Esophagus squamous epithelium (tissue), 4 donors: Measurements from ENCODE around the gene HIBADH.

Source experiments
- CTCF ChIP-seq, 6 experiments: fragments of 450-650 bp in 4 of 6; fragments of 200-600 bp in 2 of 6; sonication (generic) in 2 of 6; IDR thresholded peaks; one replicate each; pipeline ENCODE4 v1.5.1; 2016 to 2019; ENCODE audit warnings: antibody characterized with exemption in 6 of 6, mild to moderate bottlenecking in 4 of 6, moderate library complexity in 4 of 6
- POLR2A ChIP-seq, 4 donors: fragments of 450-650 bp; IDR thresholded peaks; one replicate each; pipeline ENCODE4 v1.6.1; 2017; ENCODE audit warnings: antibody characterized with exemption in 4 of 4, mild to moderate bottlenecking in 4 of 4, moderate library complexity in 3 of 4

- TF ChIP-seq CTCF (IDR thresholded peaks at IDR 0.05) (no peak), POLR2A (IDR thresholded peaks at IDR 0.05) (no peak)
These were observed 135.4 kb downstream of the HIBADH start for GRCh38 chr7:27527348-27527714.
